Memory B cell (primary cell): ENCODE measurements around the gene SELENON.

ENCODE experiments used
- ATAC-seq: fragments of 150-1000 bp; cut with Tn5 transposase; 2 replicates; pipeline ENCODE4 v1.10.0; 2021; ENCODE audit warnings: low read depth, mild to moderate bottlenecking, moderate library complexity
- DNase-seq, 2 donors: peaks; one replicate each; pipeline ENCODE4 v3.0.0; 2022; ENCODE audit warnings: low spot score in 2 of 2
- H3K27ac Mint-ChIP-seq: one replicate; pipeline ENCODE4 v1.8.0; 2022; ENCODE audit warnings: mild to moderate bottlenecking, moderate library complexity, mixed read lengths
- H3K27me3 Mint-ChIP-seq: one replicate; pipeline ENCODE4 v1.8.0; 2022; ENCODE audit warnings: mixed read lengths
- H3K36me3 Mint-ChIP-seq: one replicate; pipeline ENCODE4 v1.8.0; 2022; ENCODE audit warnings: mild to moderate bottlenecking, mixed read lengths
- H3K4me1 Mint-ChIP-seq: one replicate; pipeline ENCODE4 v1.8.0; 2022; ENCODE audit warnings: mixed read lengths
- H3K4me3 Mint-ChIP-seq: one replicate; pipeline ENCODE4 v1.8.0; 2022; ENCODE audit warnings: mild to moderate bottlenecking, moderate library complexity, mixed read lengths
- H3K9me3 Mint-ChIP-seq: one replicate; pipeline ENCODE4 v1.8.0; 2022; ENCODE audit warnings: mixed read lengths

The SELENON gene

DNA sequence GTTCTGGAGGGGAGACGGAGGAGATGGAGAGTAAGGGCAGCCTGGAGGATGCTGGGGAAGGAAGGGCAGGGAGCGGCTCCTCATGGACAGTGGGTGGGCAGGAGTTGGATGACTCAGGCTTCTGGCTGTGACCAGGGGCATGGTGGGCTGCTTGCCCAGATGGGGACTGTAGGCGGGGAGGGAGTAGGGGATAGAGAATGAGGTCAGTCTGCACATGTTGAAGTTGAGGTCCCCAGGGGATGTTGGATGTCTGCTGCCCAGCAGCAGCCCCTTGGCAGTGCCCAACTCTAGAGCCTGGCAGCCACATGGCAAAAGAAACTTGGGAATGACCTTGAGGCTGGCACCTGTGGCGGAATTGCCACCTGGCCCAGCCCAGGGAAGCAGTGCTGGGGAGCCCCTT is 6.4 kb downstream of the SELENON start:
- no peak for DNase-seq

DNA sequence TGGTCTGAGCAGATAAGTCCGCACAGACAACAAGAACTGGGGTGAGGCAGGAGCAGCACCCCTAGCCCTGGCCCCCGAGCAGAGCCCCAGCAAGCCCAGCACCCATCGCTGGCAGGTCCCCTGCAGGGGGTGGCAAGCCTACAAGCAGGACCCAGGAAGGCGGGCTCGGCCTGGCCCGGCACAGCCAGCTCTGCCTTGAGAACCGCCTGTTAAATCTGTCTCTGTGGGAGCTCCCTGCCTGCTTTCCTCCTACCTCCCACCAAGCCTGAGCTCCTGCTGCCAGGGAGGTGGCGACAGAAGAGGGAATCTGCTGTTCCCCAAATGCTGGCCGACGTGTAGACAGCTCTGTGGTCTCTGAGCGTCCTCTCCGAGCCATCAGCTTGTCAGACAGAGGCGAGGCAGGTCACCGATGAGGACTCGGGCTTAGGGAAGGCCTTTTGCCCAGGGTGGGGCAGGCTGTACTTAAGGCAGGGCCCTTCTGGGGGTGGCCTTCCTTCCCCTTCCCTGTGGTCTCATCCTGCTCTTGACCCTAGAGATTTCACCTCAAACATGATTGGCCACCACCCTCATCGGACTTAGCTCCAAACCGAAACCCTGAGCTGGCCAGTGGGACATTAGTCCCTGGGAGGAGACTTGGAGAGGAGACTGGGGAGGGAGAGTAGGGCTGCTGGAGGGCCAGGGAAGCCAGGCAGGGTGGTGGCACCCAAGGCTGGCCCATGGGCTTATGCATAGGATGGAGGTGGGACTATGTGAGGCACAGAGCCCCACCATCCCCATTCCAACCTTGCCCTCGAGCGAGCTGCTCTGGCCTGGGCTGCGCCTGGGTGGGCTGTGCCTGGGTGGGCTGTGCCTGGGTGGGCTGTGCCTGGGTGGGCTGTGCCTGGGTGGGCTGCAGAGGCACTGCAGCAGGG is 7.7 kb downstream of the SELENON start:
- H3K27me3 Mint-ChIP-seq: no peaks in the 10 kb centered on the region
- H3K9me3 Mint-ChIP-seq: no peaks in the 10 kb centered on the region
- H3K27ac Mint-ChIP-seq: no peak overlapping the region
- H3K4me3 Mint-ChIP-seq: no peak overlapping the region
- ATAC-seq (no peak), DNase-seq (no peak)
- H3K4me1 Mint-ChIP-seq: peaks cover 24% of the 10 kb centered on the region
- H3K36me3 Mint-ChIP-seq: peaks cover 6% of the 10 kb centered on the region

More for the DNA sequence above, 6.4 kb downstream of the SELENON start:
- Mint-ChIP-seq H3K27ac (peak overlapping the region; percentile 3), H3K4me3 (no peak overlapping the region), H3K36me3 (peaks cover 6% of the 10 kb centered on the region), H3K4me1 (peaks cover 27% of the 10 kb centered on the region), H3K9me3 (no peaks in the 10 kb centered on the region), H3K27me3 (no peaks in the 10 kb centered on the region)
- ATAC-seq: no peak

DNA sequence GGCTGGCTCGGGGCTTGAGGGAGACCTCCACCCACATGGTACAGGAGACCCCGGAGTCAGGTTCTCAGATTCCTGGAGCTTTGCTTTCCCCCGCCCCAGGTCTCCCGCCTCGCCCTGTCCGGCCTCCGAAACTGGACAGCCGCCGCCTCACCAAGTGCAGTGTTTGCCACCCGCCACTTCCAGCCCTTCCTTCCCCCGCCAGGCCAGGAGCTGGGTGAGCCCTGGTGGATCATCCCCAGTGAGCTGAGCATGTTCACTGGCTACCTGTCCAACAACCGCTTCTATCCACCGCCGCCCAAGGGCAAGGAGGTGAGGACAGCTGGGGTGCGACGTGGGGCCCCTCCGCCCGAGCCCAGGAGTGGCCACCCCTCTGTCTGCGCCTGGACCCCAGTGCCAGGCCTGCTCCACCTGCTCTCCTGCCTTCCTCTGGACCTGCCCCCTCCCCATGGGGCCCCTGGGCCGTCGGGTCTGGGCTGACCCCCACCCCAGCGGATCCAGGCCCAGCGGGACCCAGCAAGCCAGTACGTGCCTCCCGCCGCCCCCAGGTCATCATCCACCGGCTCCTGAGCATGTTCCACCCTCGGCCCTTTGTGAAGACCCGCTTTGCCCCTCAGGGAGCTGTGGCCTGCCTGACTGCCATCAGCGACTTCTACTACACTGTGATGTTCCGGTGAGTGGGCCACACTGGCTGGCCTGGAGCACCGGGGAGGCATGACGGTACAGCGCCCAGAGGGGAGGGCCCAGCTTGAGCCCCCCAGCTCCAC is 8.7 kb downstream of the SELENON start:
- DNase-seq: no peak
- Mint-ChIP-seq H3K27ac (no peak overlapping the region), H3K4me1 (peaks cover 19% of the 10 kb centered on the region), H3K4me3 (no peak overlapping the region), H3K9me3 (no peaks in the 10 kb centered on the region), H3K36me3 (peaks cover 6% of the 10 kb centered on the region), H3K27me3 (no peaks in the 10 kb centered on the region)
- ATAC-seq: no peak

DNA sequence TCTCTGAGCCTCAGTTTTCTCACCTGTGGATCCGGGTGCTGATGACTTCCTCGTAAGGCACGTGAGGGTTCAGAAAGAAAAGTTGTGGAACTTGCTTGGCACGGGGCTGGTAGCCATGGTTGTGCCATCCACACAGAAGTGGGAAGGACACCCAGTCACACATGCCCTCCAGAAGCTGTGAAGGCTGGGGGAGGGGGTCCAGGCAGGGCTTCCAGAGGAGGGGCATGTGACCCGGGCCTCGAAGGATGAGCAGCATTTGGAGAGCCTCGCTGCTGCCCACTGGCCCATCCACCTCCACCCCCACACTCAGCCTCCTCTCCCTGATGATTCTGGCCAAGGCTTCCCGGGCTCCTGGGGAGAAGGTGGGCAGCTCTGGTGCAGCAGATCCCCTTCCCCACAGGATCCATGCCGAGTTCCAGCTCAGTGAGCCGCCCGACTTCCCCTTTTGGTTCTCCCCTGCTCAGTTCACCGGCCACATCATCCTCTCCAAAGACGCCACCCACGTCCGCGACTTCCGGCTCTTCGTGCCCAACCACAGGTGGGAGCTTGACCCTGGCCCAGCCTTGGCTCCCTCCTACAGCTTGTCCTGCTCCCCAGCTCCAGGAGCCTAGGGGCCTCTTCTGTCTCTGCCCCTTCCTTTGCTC is 9.4 kb downstream of the SELENON start:
- Mint-ChIP-seq H3K9me3 (no peaks in the 10 kb centered on the region), H3K27me3 (no peaks in the 10 kb centered on the region), H3K36me3 (peaks cover 6% of the 10 kb centered on the region), H3K4me1 (peaks cover 19% of the 10 kb centered on the region), H3K4me3 (peak overlapping the region; percentile 63), H3K27ac (peak overlapping the region; percentile 60)
- peak; percentile 67 for ATAC-seq
- no peak for DNase-seq

DNA sequence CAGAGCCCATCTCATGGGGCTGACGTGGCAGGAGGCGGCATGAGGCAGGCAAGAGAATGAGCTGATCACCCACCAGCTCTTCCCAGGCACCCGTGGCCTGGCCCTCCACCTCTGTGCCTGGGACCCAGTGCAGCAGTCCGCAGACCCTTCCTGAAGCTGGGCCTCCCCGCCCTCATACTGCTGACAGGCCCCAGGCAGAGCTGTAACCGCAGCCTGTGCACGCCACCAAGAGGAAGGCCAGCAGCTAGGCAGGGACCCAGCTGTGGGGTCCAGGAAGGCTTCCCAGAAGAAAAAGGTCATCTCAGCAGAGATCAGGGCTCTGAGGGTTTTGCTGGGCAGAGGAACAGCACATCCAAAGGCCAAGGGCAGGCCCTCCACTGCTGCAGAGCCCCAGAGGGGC is 9.9 kb downstream of the SELENON start:
- Mint-ChIP-seq H3K4me1 (peaks cover 15% of the 10 kb centered on the region), H3K27me3 (no peaks in the 10 kb centered on the region), H3K27ac (peak overlapping the region; percentile 60), H3K36me3 (peaks cover 6% of the 10 kb centered on the region), H3K9me3 (no peaks in the 10 kb centered on the region), H3K4me3 (peak overlapping the region; percentile 63)
- no peak for ATAC-seq
- no peak for DNase-seq

DNA sequence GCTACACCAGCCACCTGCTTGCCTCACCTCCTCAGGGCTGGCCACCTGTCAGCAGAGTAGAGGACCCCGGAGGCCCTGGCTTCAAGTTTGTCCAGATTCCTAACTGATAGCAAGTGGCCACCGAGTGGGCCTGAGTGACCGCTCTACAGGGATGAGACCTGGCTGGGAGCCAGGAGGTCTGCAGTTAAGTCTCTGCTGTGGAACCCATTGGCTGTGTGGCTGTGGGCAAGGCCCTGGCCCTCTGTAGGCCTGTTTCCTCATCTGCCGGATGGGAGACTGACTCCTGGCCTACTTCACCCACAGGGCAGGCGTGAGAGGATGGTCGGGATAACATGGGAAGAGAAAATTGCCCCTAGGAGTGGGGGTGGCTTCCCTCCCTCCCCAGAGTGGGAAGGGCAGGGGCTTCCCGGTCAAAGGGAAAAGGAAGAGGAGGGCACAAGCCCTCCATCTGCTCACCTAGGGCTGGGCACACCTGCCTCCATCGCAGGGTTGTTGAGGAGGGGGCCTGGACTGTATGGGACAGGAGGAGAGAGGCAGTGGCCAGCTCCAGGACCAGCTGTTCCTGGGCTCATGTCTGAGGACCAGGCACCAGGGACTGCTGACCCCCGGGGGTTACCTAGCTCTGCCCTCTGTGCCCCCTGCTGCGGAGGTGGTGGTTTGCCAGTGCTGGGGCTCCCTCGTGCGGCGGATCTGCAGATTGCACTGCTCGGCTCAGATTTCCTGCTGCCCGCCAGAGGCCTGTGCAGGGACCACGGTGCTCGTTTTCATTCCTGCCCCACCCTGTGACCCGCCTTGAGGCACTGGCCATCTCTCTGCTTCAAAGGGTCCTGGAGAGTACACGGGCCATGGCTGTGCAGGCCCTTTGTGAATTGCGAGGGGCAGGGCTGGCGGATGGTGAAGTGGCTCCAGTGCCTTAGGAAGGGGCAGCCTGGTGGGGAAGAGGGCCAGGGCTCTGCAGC is 10.6 kb downstream of the SELENON start:
- H3K36me3 Mint-ChIP-seq: peaks cover 6% of the 10 kb centered on the region
- no peak overlapping the region for H3K27ac Mint-ChIP-seq

DNA sequence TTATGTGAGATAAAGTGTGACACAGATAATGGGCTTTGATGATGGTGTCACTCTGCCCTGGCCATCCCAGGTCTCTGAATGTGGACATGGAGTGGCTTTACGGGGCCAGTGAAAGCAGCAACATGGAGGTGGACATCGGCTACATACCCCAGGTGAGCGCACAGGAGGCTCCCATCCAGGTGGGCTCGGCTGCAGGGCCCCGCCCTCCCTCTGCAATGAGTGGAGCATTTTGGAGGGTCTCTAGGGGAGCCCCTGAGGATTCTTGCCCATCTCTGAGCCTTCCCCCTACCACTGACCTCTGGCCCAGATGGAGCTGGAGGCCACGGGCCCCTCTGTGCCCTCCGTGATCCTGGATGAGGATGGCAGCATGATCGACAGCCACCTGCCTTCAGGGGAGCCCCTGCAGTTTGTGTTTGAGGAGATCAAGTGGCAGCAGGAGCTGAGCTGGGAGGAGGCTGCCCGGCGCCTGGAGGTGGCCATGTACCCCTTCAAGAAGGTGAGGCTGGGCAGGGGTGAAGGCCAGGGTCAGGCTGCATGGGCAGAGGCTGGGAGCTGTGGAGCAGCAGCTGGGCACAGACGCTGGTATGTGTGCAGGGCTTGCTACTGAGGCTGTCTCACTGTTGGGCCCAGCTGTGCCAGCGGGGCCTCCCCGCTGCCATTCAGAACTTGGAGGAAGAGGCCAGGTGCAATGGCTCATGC is 11.5 kb downstream of the SELENON start:
- Mint-ChIP-seq H3K27ac (no peak overlapping the region), H3K9me3 (no peaks in the 10 kb centered on the region), H3K4me3 (no peak overlapping the region), H3K36me3 (no peaks in the 10 kb centered on the region), H3K4me1 (peaks cover 13% of the 10 kb centered on the region), H3K27me3 (no peaks in the 10 kb centered on the region)
- DNase-seq (no peak), ATAC-seq (no peak)

More for the DNA sequence above, 10.6 kb downstream of the SELENON start:
- ATAC-seq: peak; percentile 80
- Mint-ChIP-seq H3K27me3 (no peaks in the 10 kb centered on the region), H3K4me3 (no peak overlapping the region), H3K9me3 (no peaks in the 10 kb centered on the region), H3K4me1 (peaks cover 15% of the 10 kb centered on the region)
- peak; percentile 84 to 90 for DNase-seq

DNA sequence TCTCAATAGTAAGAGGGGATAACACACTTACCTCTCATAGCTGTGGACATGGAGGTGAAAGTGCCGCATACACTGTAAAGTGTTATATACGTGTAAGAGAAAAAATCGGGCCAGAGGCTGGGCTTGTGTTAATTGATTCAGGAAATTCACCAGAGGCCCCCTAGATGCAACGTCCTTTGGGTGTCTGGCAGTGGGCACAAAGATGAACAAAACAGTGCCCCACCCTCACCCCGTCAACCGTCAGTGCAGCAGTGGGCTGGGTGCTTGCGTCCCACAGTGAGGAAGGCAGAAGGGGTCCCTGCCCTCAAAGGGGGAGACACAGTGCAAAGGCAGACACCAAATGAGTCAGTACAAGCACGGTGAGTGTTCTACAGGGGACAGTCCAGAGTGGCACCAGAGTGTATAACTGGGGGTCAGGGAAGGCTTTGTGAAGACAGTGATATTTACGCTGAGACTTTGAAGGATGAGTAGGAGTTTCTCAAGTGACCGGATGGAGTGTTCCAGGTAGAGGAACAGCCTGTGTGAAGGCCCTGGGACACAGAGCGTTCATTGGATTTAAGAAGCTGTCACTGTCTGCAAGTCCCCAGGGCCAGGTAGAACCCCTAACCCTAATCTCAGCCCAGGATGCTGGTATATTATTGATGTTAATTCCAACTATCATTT is 13.2 kb downstream of the SELENON start:
- H3K27ac Mint-ChIP-seq: no peak overlapping the region
- H3K27me3 Mint-ChIP-seq: no peaks in the 10 kb centered on the region
- DNase-seq (no peak), ATAC-seq (no peak)
- no peaks in the 10 kb centered on the region for H3K9me3 Mint-ChIP-seq
- peaks cover 13% of the 10 kb centered on the region for H3K4me1 Mint-ChIP-seq
- H3K36me3 Mint-ChIP-seq: no peaks in the 10 kb centered on the region
- no peak overlapping the region for H3K4me3 Mint-ChIP-seq

DNA sequence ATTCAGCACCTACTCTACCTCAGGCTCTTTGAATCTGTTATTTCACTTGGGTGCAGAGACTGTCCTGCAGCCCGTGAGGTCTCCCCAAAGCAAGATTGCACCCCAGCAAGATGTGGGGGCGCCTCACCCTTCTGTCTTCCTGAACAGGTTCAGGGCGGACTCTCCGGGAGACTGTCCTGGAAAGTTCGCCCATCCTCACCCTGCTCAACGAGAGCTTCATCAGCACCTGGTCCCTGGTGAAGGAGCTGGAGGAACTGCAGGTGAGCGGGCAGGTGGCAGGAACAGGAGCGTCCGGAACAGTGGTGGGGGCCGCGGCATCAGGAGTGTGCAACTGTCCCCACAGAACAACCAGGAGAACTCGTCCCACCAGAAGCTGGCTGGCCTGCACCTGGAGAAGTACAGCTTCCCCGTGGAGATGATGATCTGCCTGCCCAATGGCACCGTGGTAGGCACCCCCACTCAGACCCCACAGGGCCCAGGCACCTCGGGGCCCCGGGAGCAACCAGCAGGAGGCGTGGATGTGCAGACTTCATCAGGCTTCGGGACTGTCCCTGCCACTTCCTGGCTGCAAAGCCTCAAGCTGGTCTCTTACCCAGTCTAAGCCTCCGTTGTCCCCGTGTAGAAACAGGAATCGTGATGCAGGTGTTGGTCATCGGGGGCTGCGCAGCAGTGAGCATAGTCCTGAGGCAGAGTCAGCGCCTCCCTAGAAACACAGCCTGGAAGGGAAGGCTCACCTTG is 13.9 kb downstream of the SELENON start:
- Mint-ChIP-seq H3K27me3 (no peaks in the 10 kb centered on the region), H3K9me3 (no peaks in the 10 kb centered on the region), H3K36me3 (no peaks in the 10 kb centered on the region), H3K4me1 (peaks cover 17% of the 10 kb centered on the region), H3K27ac (no peak overlapping the region), H3K4me3 (no peak overlapping the region)
- ATAC-seq (no peak), DNase-seq (no peak)

DNA sequence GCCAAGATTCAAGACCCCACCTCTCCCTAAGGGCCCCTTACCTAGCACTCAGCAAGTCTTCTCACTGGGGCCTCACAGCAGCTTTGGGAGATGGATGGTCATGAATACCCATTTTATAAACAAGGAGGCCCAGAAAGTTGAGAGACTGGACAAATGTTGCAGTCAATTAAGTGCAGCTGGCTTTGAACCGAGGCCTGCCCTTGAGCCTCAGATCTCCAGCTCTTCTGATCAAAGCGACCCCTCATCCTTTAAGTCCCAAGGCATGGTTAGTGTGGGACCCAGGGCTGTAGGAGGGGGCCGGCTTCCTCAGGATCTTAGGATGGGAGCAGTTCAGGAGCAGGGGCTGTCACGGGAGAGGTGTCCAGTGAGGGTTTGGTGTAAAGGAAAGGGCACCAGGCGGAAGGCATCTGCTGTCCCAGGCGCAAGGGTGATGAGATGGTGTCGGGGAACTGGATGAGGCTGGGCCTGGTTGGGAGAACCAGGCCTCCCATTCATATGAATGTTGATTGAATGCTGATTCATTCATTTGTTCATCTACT is 14.6 kb downstream of the SELENON start:
- no peak for ATAC-seq
- Mint-ChIP-seq H3K27ac (peak overlapping the region; percentile 37), H3K9me3 (no peaks in the 10 kb centered on the region), H3K27me3 (no peaks in the 10 kb centered on the region), H3K4me1 (peaks cover 18% of the 10 kb centered on the region), H3K36me3 (no peaks in the 10 kb centered on the region), H3K4me3 (no peak overlapping the region)
- no peak for DNase-seq

DNA sequence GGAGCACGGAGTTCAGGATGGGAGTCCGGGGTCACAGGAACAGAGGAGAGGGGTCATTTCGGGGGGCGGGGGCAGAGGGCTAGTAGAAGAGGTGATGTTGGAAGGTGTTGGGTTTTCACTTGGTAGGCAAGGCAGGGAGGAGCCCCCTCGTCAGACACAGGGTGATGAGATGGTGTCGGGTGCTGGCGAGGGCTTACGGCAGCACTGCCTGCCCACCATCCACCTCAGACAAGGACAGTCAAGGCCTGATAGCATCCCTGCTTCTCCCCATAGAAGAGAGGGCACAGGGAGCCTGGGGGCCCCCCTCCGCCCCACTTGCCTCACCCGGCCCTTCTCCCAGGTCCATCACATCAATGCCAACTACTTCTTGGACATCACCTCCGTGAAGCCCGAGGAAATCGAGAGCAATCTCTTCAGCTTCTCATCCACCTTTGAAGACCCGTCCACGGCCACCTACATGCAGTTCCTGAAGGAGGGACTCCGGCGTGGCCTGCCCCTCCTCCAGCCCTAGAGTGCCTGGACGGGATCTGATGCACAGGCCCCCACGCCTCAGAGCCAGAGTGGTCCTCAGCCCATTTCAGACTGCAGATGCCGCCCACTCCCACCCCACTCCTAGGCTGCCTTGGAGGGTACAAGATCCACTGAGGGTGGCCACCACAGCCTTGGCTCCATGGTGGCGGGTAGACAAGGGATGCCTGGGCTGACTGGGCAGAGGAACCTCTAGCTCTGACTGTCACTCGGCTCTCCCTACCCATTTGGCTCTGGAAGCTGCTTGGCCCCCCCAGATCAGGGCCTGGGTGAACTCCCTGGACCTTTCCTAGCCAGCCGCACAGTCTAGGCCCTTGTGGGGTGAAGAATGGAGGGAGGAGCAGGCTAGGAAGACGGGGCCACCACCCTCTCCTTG is 15.5 kb downstream of the SELENON start:
- Mint-ChIP-seq H3K9me3 (no peaks in the 10 kb centered on the region), H3K36me3 (no peaks in the 10 kb centered on the region), H3K27ac (no peak overlapping the region), H3K27me3 (no peaks in the 10 kb centered on the region), H3K4me3 (no peak overlapping the region), H3K4me1 (peaks cover 11% of the 10 kb centered on the region)
- ATAC-seq (no peak), DNase-seq (no peak)
